K562 (cell line): ENCODE measurements around the gene SLC25A53. TPM values are rescaled to one million over a fixed set of nuclear protein-coding genes. Genes with fewer than 3 reads are reported as not detected.

Source experiments
- ATAC-seq: fragments of 200-7000 bp; cut with Tn5 transposase; 3 replicates; pipeline ENCODE4 v1.9.1; 2020; ENCODE audit warnings: moderate library complexity
- BruUV-seq: library from RNA; stranded (reverse); fragments of 400-500 nt; replicated peaks from 2 replicates; lab custom pipeline; 2021; lab: Mats Ljungman, UMichigan
- CTCF ChIA-PET: fragments of 300-600 bp; formaldehyde crosslinking; extraction: SDS; loops from one replicate; lab custom pipeline; 2021; ENCODE audit warnings: low intra/inter-chr PET ratio; lab: Yijun Ruan, JAX
- POLR2A ChIA-PET: fragments of 300-600, 350-650 bp; sonication (Branson Sonifier 250); formaldehyde crosslinking; extraction: SDS; loops from one replicate; lab custom pipeline; 2021; ENCODE audit warnings: antibody characterized with exemption, inconsistent platforms; lab: Yijun Ruan, JAX
- DNase-seq, 4 experiments: peaks; one replicate each; pipeline versions ENCODE4 v3.0.0 to v3.0.0-alpha.2; 2011 to 2018; ENCODE audit warnings: low spot score in 3 of 4, mixed read lengths in 3 of 4; ENCODE audit errors: extremely low read depth in 1 of 4
- FAIRE-seq: peaks from 2 replicates; lab custom pipeline; 2011; peaks lifted over from hg19 to GRCh38; lab: Jason Lieb, UNC
- H2AFZ ChIP-seq: 2 replicates; pipeline ENCODE4 v1.6.0; 2011; ENCODE audit warnings: low read depth, low read length, control low read depth, inconsistent platforms
- H3K27ac ChIP-seq: fragments of 200-600 bp; 3 replicates; pipeline ENCODE4 v1.8.0; 2011; ENCODE audit warnings: low read depth, mild to moderate bottlenecking, control low read depth, inconsistent platforms, low read length, moderate library complexity, mixed read lengths; ENCODE audit errors: extremely low read depth
- H3K27me3 ChIP-seq, 2 experiments: fragments of 300-600 bp in 1 of 2; 2 replicates in 1 of 2; 3 replicates in 1 of 2; pipeline versions ENCODE4 v1.6.0 to v1.8.0; 2011; ENCODE audit warnings: inconsistent platforms in 2 of 2, low read length in 2 of 2, mild to moderate bottlenecking in 1 of 2, mixed read lengths in 1 of 2, moderate library complexity in 1 of 2; ENCODE audit not compliant: control insufficient read depth in 2 of 2, insufficient read depth in 2 of 2
- H3K36me3 ChIP-seq: fragments of 300-600 bp; 3 replicates; pipeline ENCODE4 v1.8.0; 2011; ENCODE audit warnings: mild to moderate bottlenecking, low read length, inconsistent platforms; ENCODE audit not compliant: control insufficient read depth, insufficient read depth
- H3K4me1 ChIP-seq, 2 experiments: fragments of 200-600 bp in 1 of 2; replicated peaks in 1 of 2; 2 replicates in 1 of 2; 3 replicates in 1 of 2; pipeline versions ENCODE4 v1.5.1 to v1.8.0; 2011; ENCODE audit warnings: inconsistent platforms in 2 of 2, low read length in 2 of 2, mild to moderate bottlenecking in 1 of 2, mixed read lengths in 1 of 2, moderate library complexity in 1 of 2; ENCODE audit not compliant: control insufficient read depth in 2 of 2, insufficient read depth in 2 of 2
- H3K4me2 ChIP-seq: 2 replicates; pipeline ENCODE4 v1.6.1; 2011; ENCODE audit warnings: low read length, control low read depth, inconsistent platforms, mixed read lengths; ENCODE audit not compliant: insufficient read depth
- H3K4me3 ChIP-seq: fragments of 200-600 bp; sonication (generic), shearing (Covaris generic); 2 replicates; pipeline ENCODE4 v1.5.1; 2016; ENCODE audit warnings: control low read depth, inconsistent platforms
- H3K79me2 ChIP-seq: fragments of 200-600 bp; 3 replicates; pipeline ENCODE4 v1.8.0; 2011; ENCODE audit warnings: low read length, inconsistent platforms; ENCODE audit not compliant: control insufficient read depth, insufficient read depth
- H3K9ac ChIP-seq, 2 experiments: 2 replicates each; pipeline versions ENCODE4 v1.6.0 to v1.6.1; 2011; ENCODE audit warnings: low read depth in 2 of 2, low read length in 2 of 2, control low read depth in 1 of 2, inconsistent platforms in 1 of 2, mild to moderate bottlenecking in 1 of 2, mixed read lengths in 1 of 2; ENCODE audit not compliant: insufficient read depth in 1 of 2
- H3K9me1 ChIP-seq: one replicate; pipeline ENCODE4 v1.6.0; 2011; ENCODE audit warnings: inconsistent platforms, mild to moderate bottlenecking, low read length, moderate library complexity; ENCODE audit not compliant: control insufficient read depth, insufficient read depth
- H3K9me3 ChIP-seq: replicated peaks from 2 replicates; pipeline ENCODE4 v1.5.1; 2011; ENCODE audit warnings: low read depth, low read length, inconsistent platforms; ENCODE audit not compliant: control insufficient read depth, insufficient read depth
- H4K20me1 ChIP-seq: replicated peaks from 2 replicates; pipeline ENCODE4 v1.6.1; 2011; ENCODE audit warnings: low read length, inconsistent platforms, mixed read lengths; ENCODE audit not compliant: control insufficient read depth, insufficient read depth
- ATF3 ChIP-seq, 2 experiments: fragments of 450-650 bp in 1 of 2; sonication (generic) in 1 of 2; formaldehyde crosslinking in 1 of 2; IDR thresholded peaks in 1 of 2; conservative IDR thresholded peaks in 1 of 2; 2 replicates each; pipeline versions ENCODE4 v1.6.1 to v1.8.1; 2016 to 2023; ENCODE audit warnings: mild to moderate bottlenecking in 2 of 2, moderate library complexity in 2 of 2, inconsistent platforms in 1 of 2, missing genetic modification reagents in 1 of 2
- CEBPG ChIP-seq, 3 experiments: fragments of 200-800 bp in 1 of 3; sonication (Bioruptor generic) in 1 of 3; sonication (generic) in 1 of 3; formaldehyde crosslinking in 1 of 3; IDR thresholded peaks in 2 of 3; conservative IDR thresholded peaks in 1 of 3; 2 replicates each; pipeline versions ENCODE4 v1.6.1 to v1.8.0; 2016 to 2022; ENCODE audit warnings: missing compliant biosample characterization in 2 of 3, missing genetic modification characterization in 2 of 3, mild to moderate bottlenecking in 1 of 3, missing genetic modification reagents in 1 of 3
- CREB1 ChIP-seq, 2 experiments: sonication (generic) in 1 of 2; formaldehyde crosslinking in 1 of 2; IDR thresholded peaks; 2 replicates each; pipeline versions ENCODE4 v1.6.1 to v1.8.0; 2012 to 2022; ENCODE audit warnings: inconsistent platforms in 1 of 2, mild to moderate bottlenecking in 1 of 2, missing genetic modification reagents in 1 of 2, moderate library complexity in 1 of 2
- ZNF24 ChIP-seq: fragments of 450-650 bp; IDR thresholded peaks from 2 replicates; pipeline ENCODE4 v1.6.1; 2016
- WGBS: fragments of 100-300 bp; shearing (Covaris generic); methylation state at CpG from one replicate; pipeline ENCODE4 v1.1.6; 2016; ENCODE audit warnings: low coverage, mixed read lengths; ENCODE audit not compliant: insufficient coverage; ENCODE audit errors: missing lambda C conversion rate; 5-methylcytosine and 5-hydroxymethylcytosine counted together
- in situ Hi-C: fragments of 300-500 bp; cut with MboI; formaldehyde crosslinking; loops from 4 replicates; pipeline ENCODE4 v1.15.0; 2018; ENCODE audit warnings: inconsistent platforms, mixed read lengths
- intact Hi-C: fragments of 100-400 bp; cut with micrococcal nuclease; formaldehyde crosslinking; loops from 2 replicates; pipeline ENCODE4 v1.14.2; 2022
- polyA plus RNA-seq, 8 experiments: library from polyadenylated mRNA; depleted of rRNA in 4 of 8; stranded (reverse) in 5 of 8; unstranded in 3 of 8; fragments of >200 nt; fragmentation: Nextera tagmentation in 2 of 8; fragmentation: Illumina TruSeq in 1 of 8; extraction: Ambion mirVana in 2 of 8; extraction: Trizol in 1 of 8; gene quantifications; 2 replicates each; pipeline versions ENCODE4 v1.2.1 to v1.2.3, GENCODE V29; 2011 to 2014; ENCODE audit warnings: inconsistent platforms in 1 of 8, missing spikeins in 1 of 8
- total RNA-seq, 7 experiments: library from RNA; depleted of rRNA in 6 of 7; stranded (reverse); fragments of >200 nt in 6 of 7; fragmentation: Illumina TruSeq in 2 of 7; extraction: Trizol in 2 of 7; gene quantifications; 2 replicates each; pipeline versions ENCODE4 v1.2.1 to v1.2.3, GENCODE V29; 2011 to 2021; ENCODE audit warnings: low replicate concordance in 1 of 7

SLC25A53 gene
- total and polyA plus RNA-seq, 9 of the 15 experiments (the other 6 are each of a cell fraction or from before 2014, with no cell fraction given) = 2.4 to 8.6 (median 5.6) TPM

- no peak overlapping the region for H3K9ac ChIP-seq
- H3K27me3 ChIP-seq = no peaks in the 10 kb centered on the region
- H3K36me3 ChIP-seq = no peaks in the 10 kb centered on the region
- TF ChIP-seq ZNF24 (no peak), CREB1 (IDR thresholded peaks at IDR 0.05) (no peak), CREB1 (CRISPR knock-in tag; IDR thresholded peaks at IDR 0.05) (no peak), CEBPG (CRISPR knock-in tag; IDR thresholded peaks at IDR 0.05) (no peak), CEBPG (tag; conservative IDR thresholded peaks at IDR 0.05 in 1 of 2, IDR thresholded peaks at IDR 0.05 in 1 of 2) (0 out of 4 replicates have a peak, but pooled peaks of 1 of the 2 experiments have one; percentile 15), ATF3 (IDR thresholded peaks at IDR 0.05) (0 out of 2 replicates have a peak, but pooled peaks have one; percentile 12), ATF3 (CRISPR knock-in tag; conservative IDR thresholded peaks at IDR 0.05) (no peak)
- no peaks in the 10 kb centered on the region for H3K9me1 ChIP-seq
- FAIRE-seq (no peak), DNase-seq (no peak), ATAC-seq (no peak)
- ChIA-PET POLR2A (no interaction called here), CTCF (interaction anchor here (0.9 to 1.8 kb wide), 3 partner anchors 290 to 447 kb away, joined by 3 to 5 read pairs (median 3); no protein-coding TSS in a partner anchor)
- BruUV-seq = no TSS peak
- 50% methylated on average over 1 of the region's 1 CpG for WGBS
- in situ Hi-C loops = no loop called here
- no peaks in the 10 kb centered on the region for H3K9me3 ChIP-seq
- H3K4me2 ChIP-seq = no peak overlapping the region
- no peaks in the 10 kb centered on the region for H3K4me1 ChIP-seq
- intact Hi-C loops = loop anchor here (2.0 kb wide), 2 partner anchors 37 to 291 kb away; no protein-coding TSS in a partner anchor
- no peaks in the 10 kb centered on the region for H3K79me2 ChIP-seq
- H2AFZ ChIP-seq = no peak overlapping the region
- no peak overlapping the region for H3K4me3 ChIP-seq
- H4K20me1 ChIP-seq = peaks cover 6% of the 10 kb centered on the region; the same call in 1 of the 2 replicates
- no peak overlapping the region for H3K27ac ChIP-seq
Measured at GRCh38 chrX:104135677-104136076, 21.1 kb downstream of the SLC25A53 start.
